Activated CD4-positive, alpha-beta T cell treated with anti-CD3 and anti-CD28 coated beads, Interleukin-2, amount 10 ng/mL, durations not matched to agents 24 days and 14 days (primary cell): ENCODE measurements around the gene ARHGAP27. TPM values are rescaled to one million over a fixed set of nuclear protein-coding genes. Genes with fewer than 3 reads are reported as not detected.

ENCODE experiments used
- DNase-seq: peaks from one replicate; pipeline ENCODE4 v3.0.0; 2022
- H3K27ac Mint-ChIP-seq: one replicate; pipeline ENCODE4 v1.8.0; 2022; ENCODE audit warnings: mild to moderate bottlenecking, mixed read lengths
- H3K27me3 Mint-ChIP-seq: one replicate; pipeline ENCODE4 v1.8.0; 2022; ENCODE audit warnings: mixed read lengths
- H3K36me3 Mint-ChIP-seq: one replicate; pipeline ENCODE4 v1.8.0; 2022; ENCODE audit warnings: low read depth, mild to moderate bottlenecking, mixed read lengths
- H3K4me1 Mint-ChIP-seq: one replicate; pipeline ENCODE4 v1.8.0; 2021; ENCODE audit warnings: mixed read lengths
- H3K4me3 Mint-ChIP-seq: one replicate; pipeline ENCODE4 v1.8.0; 2022; ENCODE audit warnings: mild to moderate bottlenecking, moderate library complexity, mixed read lengths
- H3K9me3 Mint-ChIP-seq: one replicate; pipeline ENCODE4 v1.8.0; 2021; ENCODE audit warnings: mixed read lengths
- intact Hi-C: fragments of 100-400 bp; cut with micrococcal nuclease; formaldehyde crosslinking; loops from one replicate; pipeline ENCODE4 v1.15.1; 2023
- total RNA-seq: library from RNA; stranded (reverse); gene quantifications from 2 replicates; pipeline ENCODE4 v1.2.3, GENCODE V29; 2022

ARHGAP27 gene
- total RNA-seq, 1 donor from 2014 or later, result 48.3 TPM

DNA sequence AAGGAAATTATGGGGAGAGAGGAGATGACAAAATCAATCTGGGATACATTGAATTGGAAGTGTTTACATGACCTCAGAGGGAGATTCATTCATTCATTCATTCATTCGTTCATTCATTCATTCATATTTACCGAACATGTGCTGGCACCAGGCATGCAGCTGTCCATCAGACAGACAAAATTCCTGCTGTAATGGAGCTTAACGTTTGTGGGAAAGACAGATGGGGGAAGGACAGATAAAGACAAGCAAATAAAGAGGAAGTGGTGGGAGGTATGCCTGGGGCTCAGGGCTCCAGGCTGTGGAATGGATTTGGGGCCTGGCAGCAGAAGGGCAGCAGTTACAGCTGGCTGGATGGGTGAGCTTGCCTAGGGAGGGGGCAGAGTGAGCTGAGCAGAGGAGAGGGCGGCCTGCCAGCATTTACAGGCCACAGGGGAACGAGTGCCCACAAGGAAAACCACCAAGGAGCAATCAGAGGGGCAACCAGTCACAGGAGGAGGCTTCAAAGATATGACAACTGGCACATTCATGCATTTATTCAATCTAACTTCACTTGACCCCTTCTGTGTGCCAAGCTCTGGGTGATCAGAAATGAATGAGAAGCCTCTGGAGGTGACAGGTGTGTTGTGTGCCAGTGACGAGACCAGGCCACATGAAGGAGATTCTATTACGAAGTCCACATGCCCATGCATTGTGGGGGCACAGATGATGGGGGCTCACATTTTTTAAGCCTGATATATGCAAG, 48.5 kb downstream of the ARHGAP27 start:
- no peak overlapping the region for H3K4me3 Mint-ChIP-seq
- H3K27me3 Mint-ChIP-seq, result peaks cover 4% of the 10 kb centered on the region
- DNase-seq, result no peak
- no peaks in the 10 kb centered on the region for H3K36me3 Mint-ChIP-seq
- H3K4me1 Mint-ChIP-seq, result peaks cover 24% of the 10 kb centered on the region
- intact Hi-C loops, result no loop called here
- no peaks in the 10 kb centered on the region for H3K9me3 Mint-ChIP-seq
- peak overlapping the region; percentile 14 for H3K27ac Mint-ChIP-seq

DNA sequence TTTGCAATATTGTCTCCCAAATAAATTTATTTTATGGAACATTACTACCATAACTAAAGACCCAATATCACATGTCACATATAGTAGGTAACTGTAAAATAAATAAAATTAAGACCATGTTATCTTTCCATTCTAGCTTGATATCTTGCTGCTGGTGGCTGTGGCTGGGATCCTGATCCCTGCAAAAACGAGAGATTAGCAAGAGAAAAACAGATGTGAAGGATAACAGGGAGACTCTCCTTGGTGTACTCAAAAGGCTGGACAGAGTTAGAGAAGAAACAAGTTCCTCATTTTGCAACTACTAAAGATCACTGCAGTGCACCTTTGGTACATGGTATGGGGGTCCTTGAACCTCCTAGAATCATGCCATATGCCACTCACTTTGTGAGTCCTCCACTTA, 49.7 kb downstream of the ARHGAP27 start:
- Mint-ChIP-seq H3K36me3 (no peaks in the 10 kb centered on the region), H3K27me3 (peaks cover 6% of the 10 kb centered on the region), H3K4me3 (no peak overlapping the region), H3K4me1 (peaks cover 13% of the 10 kb centered on the region), H3K27ac (no peak overlapping the region), H3K9me3 (no peaks in the 10 kb centered on the region)
- no peak for DNase-seq
- intact Hi-C loops, result no loop called here

DNA sequence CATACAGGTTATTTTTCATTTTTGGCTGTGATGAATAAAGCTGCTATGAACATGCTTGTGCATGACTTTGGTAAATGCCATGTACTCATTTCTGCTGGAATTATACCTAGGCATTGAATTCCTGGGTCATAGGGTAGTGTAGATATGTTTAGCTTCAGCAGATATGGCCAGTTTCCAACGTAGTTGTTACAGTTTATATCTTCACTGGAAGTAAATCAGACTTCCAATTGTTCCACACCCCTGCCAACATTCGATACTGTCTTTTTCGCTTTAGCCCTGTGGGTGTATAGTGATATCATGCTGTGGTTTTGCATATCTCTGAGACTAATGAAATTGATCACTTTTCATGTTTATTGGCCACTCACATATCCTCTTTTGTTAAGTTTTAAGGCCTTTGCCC, 50.4 kb downstream of the ARHGAP27 start:
- peaks cover 11% of the 10 kb centered on the region for H3K27me3 Mint-ChIP-seq
- intact Hi-C loops, result no loop called here
- H3K36me3 Mint-ChIP-seq, result no peaks in the 10 kb centered on the region
- no peaks in the 10 kb centered on the region for H3K9me3 Mint-ChIP-seq
- no peak overlapping the region for H3K27ac Mint-ChIP-seq
- no peak overlapping the region for H3K4me3 Mint-ChIP-seq
- peaks cover 13% of the 10 kb centered on the region for H3K4me1 Mint-ChIP-seq
- no peak for DNase-seq

GRCh38 chr17:45380991-45381390, 51.7 kb downstream of the ARHGAP27 start:
- Mint-ChIP-seq H3K36me3 (no peaks in the 10 kb centered on the region), H3K4me3 (no peak overlapping the region), H3K4me1 (peaks cover 13% of the 10 kb centered on the region), H3K27ac (no peak overlapping the region), H3K9me3 (no peaks in the 10 kb centered on the region), H3K27me3 (peaks cover 11% of the 10 kb centered on the region)
- intact Hi-C loops, result no loop called here
- DNase-seq, result no peak

- no peaks in the 10 kb centered on the region for H3K9me3 Mint-ChIP-seq
- H3K27me3 Mint-ChIP-seq, result peaks cover 11% of the 10 kb centered on the region
- H3K27ac Mint-ChIP-seq, result no peak overlapping the region
- no peak overlapping the region for H3K4me3 Mint-ChIP-seq
- intact Hi-C loops, result no loop called here
- no peak for DNase-seq
- no peaks in the 10 kb centered on the region for H3K36me3 Mint-ChIP-seq
- H3K4me1 Mint-ChIP-seq, result peaks cover 10% of the 10 kb centered on the region
Observed at GRCh38 chr17:45380046-45380765, 52.5 kb downstream of the ARHGAP27 start.

GRCh38 chr17:45377401-45377800, 55.3 kb downstream of the ARHGAP27 start:
- intact Hi-C loops, result no loop called here
- no peak for DNase-seq
- no peak overlapping the region for H3K27ac Mint-ChIP-seq
- peaks cover 10% of the 10 kb centered on the region for H3K27me3 Mint-ChIP-seq
- H3K4me1 Mint-ChIP-seq, result peaks cover 6% of the 10 kb centered on the region
- H3K36me3 Mint-ChIP-seq, result no peaks in the 10 kb centered on the region
- H3K4me3 Mint-ChIP-seq, result no peak overlapping the region
- no peaks in the 10 kb centered on the region for H3K9me3 Mint-ChIP-seq

- Mint-ChIP-seq H3K4me3 (no peak overlapping the region), H3K36me3 (no peaks in the 10 kb centered on the region), H3K27me3 (peaks cover 15% of the 10 kb centered on the region), H3K9me3 (no peaks in the 10 kb centered on the region), H3K4me1 (peaks cover 13% of the 10 kb centered on the region), H3K27ac (no peak overlapping the region)
- DNase-seq, result no peak
- intact Hi-C loops, result no loop called here
Observed at GRCh38 chr17:45376171-45377005, 56.3 kb downstream of the ARHGAP27 start.

DNA sequence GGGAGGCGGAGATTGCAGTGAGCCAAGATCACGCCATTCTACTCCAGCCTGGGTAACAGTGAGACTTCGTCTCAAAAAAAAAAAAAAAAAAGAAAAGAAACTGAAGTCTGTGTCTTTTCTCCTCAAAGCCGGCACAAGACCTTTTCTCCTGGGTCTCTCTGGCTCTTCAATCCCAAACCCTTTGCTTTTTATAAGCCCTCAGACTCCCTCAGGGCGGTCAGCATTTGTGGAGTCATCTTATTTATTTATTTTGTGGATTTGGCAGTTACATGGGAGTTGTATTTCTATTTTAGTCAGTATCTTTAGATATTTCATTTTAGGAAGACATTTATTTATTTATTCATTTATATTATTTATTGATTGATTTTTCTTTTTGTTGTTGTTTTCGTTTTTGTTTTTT, 58.2 kb downstream of the ARHGAP27 start:
- no peak for DNase-seq
- H3K4me1 Mint-ChIP-seq, result peaks cover 20% of the 10 kb centered on the region
- no peaks in the 10 kb centered on the region for H3K36me3 Mint-ChIP-seq
- no peaks in the 10 kb centered on the region for H3K9me3 Mint-ChIP-seq
- no peak overlapping the region for H3K27ac Mint-ChIP-seq
- intact Hi-C loops, result no loop called here
- H3K27me3 Mint-ChIP-seq, result peaks cover 16% of the 10 kb centered on the region
- no peak overlapping the region for H3K4me3 Mint-ChIP-seq

DNA sequence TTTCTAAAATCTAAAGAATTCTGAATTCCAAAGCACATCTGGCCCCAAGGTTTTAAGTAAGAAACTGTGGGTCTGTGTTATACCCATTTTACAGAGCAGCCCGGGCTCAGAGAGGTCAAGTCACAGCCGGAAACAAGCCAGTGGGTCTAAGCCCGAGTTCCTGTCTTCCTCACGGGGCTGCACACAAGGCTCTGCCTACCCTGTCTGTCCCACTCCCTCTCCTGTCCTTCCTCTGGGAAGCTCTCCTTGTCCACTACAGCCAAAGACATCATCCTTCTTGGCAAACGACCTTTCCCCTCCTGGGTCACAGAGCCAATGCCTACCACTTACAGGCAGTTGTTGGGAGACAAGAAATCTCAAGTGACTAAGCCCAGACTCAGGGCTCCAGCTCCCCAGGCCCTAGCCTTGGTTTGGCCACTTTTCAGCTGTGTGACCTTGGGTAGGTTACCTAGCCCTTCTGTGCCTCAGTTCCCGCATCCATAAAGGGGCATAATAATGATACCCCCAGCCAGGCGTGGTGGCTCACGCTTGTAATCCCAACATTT, 60.3 kb downstream of the ARHGAP27 start:
- DNase-seq, result no peak
- Mint-ChIP-seq H3K4me3 (peak overlapping the region; percentile 17), H3K4me1 (peaks cover 17% of the 10 kb centered on the region), H3K9me3 (no peaks in the 10 kb centered on the region), H3K27me3 (peaks cover 12% of the 10 kb centered on the region), H3K27ac (no peak overlapping the region), H3K36me3 (no peaks in the 10 kb centered on the region)
- intact Hi-C loops, result no loop called here

GRCh38 chr17:45371414-45372324, 61.0 kb downstream of the ARHGAP27 start:
- intact Hi-C loops, result no loop called here
- DNase-seq, result peak; percentile 67
- H3K4me1 Mint-ChIP-seq, result peaks cover 17% of the 10 kb centered on the region
- H3K9me3 Mint-ChIP-seq, result no peaks in the 10 kb centered on the region
- no peak overlapping the region for H3K27ac Mint-ChIP-seq
- peaks cover 14% of the 10 kb centered on the region for H3K27me3 Mint-ChIP-seq
- peak overlapping the region; percentile 25 for H3K4me3 Mint-ChIP-seq
- no peaks in the 10 kb centered on the region for H3K36me3 Mint-ChIP-seq

GRCh38 chr17:45370949-45371413, 61.7 kb downstream of the ARHGAP27 start:
- Mint-ChIP-seq H3K36me3 (no peaks in the 10 kb centered on the region), H3K4me3 (no peak overlapping the region), H3K4me1 (peaks cover 17% of the 10 kb centered on the region), H3K27ac (no peak overlapping the region), H3K9me3 (no peaks in the 10 kb centered on the region), H3K27me3 (peaks cover 14% of the 10 kb centered on the region)
- intact Hi-C loops, result no loop called here
- no peak for DNase-seq

DNA sequence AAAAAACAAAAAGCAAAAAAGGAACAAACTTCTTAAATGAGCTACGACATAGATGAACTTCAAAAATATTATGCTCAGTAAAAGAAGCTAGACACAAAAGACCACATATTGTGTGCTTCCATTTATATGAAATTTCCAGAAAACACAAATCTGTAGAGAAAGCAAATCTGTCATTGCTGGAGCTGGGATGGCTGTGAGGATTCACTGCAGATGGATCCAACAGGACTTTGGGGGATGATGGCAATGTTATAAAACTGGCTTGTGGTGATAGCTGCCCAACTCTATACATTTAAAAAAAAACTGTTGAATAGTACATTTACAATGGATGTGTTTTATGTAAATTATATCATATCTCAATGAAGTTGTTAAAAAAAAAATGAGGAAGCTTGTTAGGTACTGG, 63.2 kb downstream of the ARHGAP27 start:
- H3K27ac Mint-ChIP-seq, result no peak overlapping the region
- DNase-seq, result no peak
- no peaks in the 10 kb centered on the region for H3K9me3 Mint-ChIP-seq
- peaks cover 16% of the 10 kb centered on the region for H3K27me3 Mint-ChIP-seq
- peaks cover 17% of the 10 kb centered on the region for H3K4me1 Mint-ChIP-seq
- H3K4me3 Mint-ChIP-seq, result no peak overlapping the region
- no peaks in the 10 kb centered on the region for H3K36me3 Mint-ChIP-seq
- intact Hi-C loops, result loop anchor here (5.0 kb wide), 1 partner anchor 37 kb away; no protein-coding TSS in a partner anchor

- Mint-ChIP-seq H3K27ac (no peak overlapping the region), H3K27me3 (peaks cover 19% of the 10 kb centered on the region)
- no peak for DNase-seq
Observed at GRCh38 chr17:45368651-45369050, 64.0 kb downstream of the ARHGAP27 start.

More at GRCh38 chr17:45368651-45369050, 64.0 kb downstream of the ARHGAP27 start:
- Mint-ChIP-seq H3K9me3 (no peaks in the 10 kb centered on the region), H3K4me3 (no peak overlapping the region), H3K4me1 (peaks cover 15% of the 10 kb centered on the region), H3K36me3 (no peaks in the 10 kb centered on the region)
- intact Hi-C loops, result loop anchor here (5.0 kb wide), 1 partner anchor 36 kb away; no protein-coding TSS in a partner anchor
